Stimulated activated CD8-positive, alpha-beta memory T cell treated with anti-CD3 and anti-CD28 coated beads, Interleukin-15, amount 100 ng/mL, for 24 hours (primary cell): ENCODE results near the gene DEFB124.
"Not testable (repeated sequence)": the region's sequence is repeated elsewhere in the genome, so short reads cannot be mapped to it uniquely, and the experiment has no call there.

Experiments used
- DNase-seq: peaks from one replicate; pipeline ENCODE4 v3.0.0-alpha.2; 2020; ENCODE audit warnings: low read depth

DEFB124 gene

GRCh38 chr20:31488115-31488514, 13.2 kb upstream of the DEFB124 start:
- no peak for DNase-seq

GRCh38 chr20:31485450-31486339, 10.8 kb upstream of the DEFB124 start:
- no peak for DNase-seq

GRCh38 chr20:31484001-31484400, 9.1 kb upstream of the DEFB124 start:
- no peak for DNase-seq

GRCh38 chr20:31476643-31477215, 1.8 kb upstream of the DEFB124 start:
- no peak for DNase-seq

- DNase-seq: no peak
Observed at GRCh38 chr20:31476294-31476585, 1.3 kb upstream of the DEFB124 start.

GRCh38 chr20:31475472-31476293, 756 bp upstream of the DEFB124 start:
- no peak for DNase-seq

- no peak for DNase-seq
Observed at GRCh38 chr20:31474097-31474436, 860 bp downstream of the DEFB124 start.

GRCh38 chr20:31473331-31474096, 1.4 kb downstream of the DEFB124 start:
- no peak for DNase-seq

- DNase-seq: no peak
Observed at GRCh38 chr20:31472395-31473330, 2.3 kb downstream of the DEFB124 start.

- not testable (repeated sequence) for DNase-seq
Observed at GRCh38 chr20:31470946-31471345, 4.0 kb downstream of the DEFB124 start.

- no peak for DNase-seq
Observed at GRCh38 chr20:31454361-31454760, 20.6 kb downstream of the DEFB124 start.

GRCh38 chr20:31452575-31452974, 22.4 kb downstream of the DEFB124 start:
- no peak for DNase-seq

- no peak for DNase-seq
Observed at GRCh38 chr20:31449511-31450414, 25.2 kb downstream of the DEFB124 start.

GRCh38 chr20:31446084-31446819, 28.7 kb downstream of the DEFB124 start:
- DNase-seq: no peak

- DNase-seq: no peak
Observed at GRCh38 chr20:31440012-31440659, 34.8 kb downstream of the DEFB124 start, which contains the start of gene DEFB123. Gene DEFB123 (plus strand): TSS chr20:31440632. CDS start chr20:31440699, 67 bp downstream.

GRCh38 chr20:31430568-31431115, 44.3 kb downstream of the DEFB124 start:
- DNase-seq: no peak

GRCh38 chr20:31427576-31427975, 47.4 kb downstream of the DEFB124 start:
- DNase-seq: not testable (repeated sequence)

GRCh38 chr20:31426891-31427551, 47.9 kb downstream of the DEFB124 start:
- not testable (repeated sequence) for DNase-seq
